H1 (cell line): ENCODE measurements around the gene TOR1B. TPM values are rescaled to one million over a fixed set of nuclear protein-coding genes. Genes with fewer than 3 reads are reported as not detected.

Experiments used
- CTCF ChIA-PET: fragments of 300-600 bp; sonication (Branson Sonifier 250); formaldehyde crosslinking; loops from one replicate; lab custom pipeline; 2021; ENCODE audit not compliant: partially characterized antibody; lab: Charles Lee
- POLR2A ChIA-PET: fragments of 300-600 bp; sonication (Branson Sonifier 250); formaldehyde crosslinking; loops from one replicate; lab custom pipeline; 2021; ENCODE audit warnings: inconsistent platforms; ENCODE audit not compliant: partially characterized antibody; lab: Charles Lee
- DNase-seq, 2 experiments: peaks; one replicate each; pipeline versions ENCODE4 v3.0.0 to v3.0.0-alpha.2; 2010 to 2022; ENCODE audit warnings: low spot score in 2 of 2, low read depth in 1 of 2, mixed read lengths in 1 of 2
- FAIRE-seq: peaks from 2 replicates; lab custom pipeline; 2011; peaks lifted over from hg19 to GRCh38; lab: Jason Lieb, UNC
- H2AFZ ChIP-seq: 2 replicates; pipeline ENCODE4 v1.8.1; 2012; ENCODE audit warnings: low read length, inconsistent platforms
- H2AK5ac ChIP-seq: 2 replicates; pipeline ENCODE4 v1.6.1; 2013; ENCODE audit warnings: low read depth, low read length
- H2BK120ac ChIP-seq: replicated peaks from 2 replicates; pipeline ENCODE3; 2013; ENCODE audit warnings: low read depth, low read length, inconsistent platforms
- H2BK12ac ChIP-seq: 2 replicates; pipeline ENCODE4 v1.6.1; 2013; ENCODE audit warnings: low read depth, low read length
- H2BK15ac ChIP-seq: 2 replicates; pipeline ENCODE4 v1.6.1; 2013; ENCODE audit warnings: low read length
- H2BK20ac ChIP-seq: 2 replicates; pipeline ENCODE4 v1.6.1; 2013; ENCODE audit warnings: low read length
- H2BK5ac ChIP-seq: 2 replicates; pipeline ENCODE4 v1.6.1; 2013; ENCODE audit warnings: low read depth, low read length
- H3K14ac ChIP-seq: 2 replicates; pipeline ENCODE4 v1.6.1; 2013; ENCODE audit warnings: inconsistent platforms; ENCODE audit not compliant: insufficient read length
- H3K18ac ChIP-seq: 2 replicates; pipeline ENCODE4 v1.6.1; 2013; ENCODE audit warnings: low read length; ENCODE audit errors: extremely low read depth
- H3K23ac ChIP-seq: 2 replicates; pipeline ENCODE4 v1.6.1; 2013; ENCODE audit warnings: inconsistent platforms; ENCODE audit not compliant: insufficient read length
- H3K23me2 ChIP-seq: 2 replicates; pipeline ENCODE4 v1.6.1; 2013; ENCODE audit warnings: low read depth, low read length
- H3K27ac ChIP-seq: 2 replicates; pipeline ENCODE4 v1.6.1; 2011; ENCODE audit warnings: low read depth, low read length, inconsistent platforms
- H3K27me3 ChIP-seq, 4 experiments: replicated peaks in 1 of 4; 1 replicate in 1 of 4; 2 replicates in 3 of 4; pipeline versions ENCODE4 v1.6.1 to v1.8.1; 2011 to 2013; ENCODE audit warnings: low read length in 3 of 4, mild to moderate bottlenecking in 3 of 4, inconsistent platforms in 2 of 4, mixed read lengths in 2 of 4, moderate library complexity in 1 of 4; ENCODE audit not compliant: control insufficient read depth in 3 of 4, insufficient read depth in 3 of 4; ENCODE audit errors: extremely low read depth in 1 of 4
- H3K36me3 ChIP-seq, 4 experiments: 2 replicates each; pipeline versions ENCODE4 v1.6.1 to v1.8.1; 2011 to 2013; ENCODE audit warnings: mild to moderate bottlenecking in 4 of 4, low read length in 3 of 4, moderate library complexity in 2 of 4, control low read depth in 1 of 4, inconsistent platforms in 1 of 4; ENCODE audit not compliant: insufficient read depth in 4 of 4, control insufficient read depth in 2 of 4
- H3K4ac ChIP-seq: replicated peaks from 2 replicates; pipeline ENCODE3; 2013; ENCODE audit warnings: low read length, low read depth, mixed read lengths, inconsistent platforms; ENCODE audit not compliant: insufficient read length
- H3K4me1 ChIP-seq, 4 experiments: replicated peaks in 1 of 4; 1 replicate in 1 of 4; 2 replicates in 3 of 4; pipeline versions ENCODE4 v1.6.1 to v1.8.1; 2011 to 2013; ENCODE audit warnings: low read length in 3 of 4, inconsistent platforms in 2 of 4, mixed read lengths in 1 of 4; ENCODE audit not compliant: insufficient read depth in 4 of 4, control insufficient read depth in 3 of 4
- H3K4me2 ChIP-seq, 2 experiments: 2 replicates each; pipeline versions ENCODE4 v1.6.1 to v1.8.1; 2011 to 2013; ENCODE audit warnings: low read depth in 2 of 2, low read length in 2 of 2, control low read depth in 1 of 2, inconsistent platforms in 1 of 2, mild to moderate bottlenecking in 1 of 2; ENCODE audit not compliant: insufficient read depth in 1 of 2
- H3K4me3 ChIP-seq, 4 experiments: fragments of 200-600, 300-600 bp in 1 of 4; sonication (generic), shearing (Covaris generic), sonication (Bioruptor Twin) in 1 of 4; 2 replicates each; pipeline versions ENCODE4 v1.5.1 to v1.8.1; 2011 to 2016; ENCODE audit warnings: low read length in 4 of 4, low read depth in 3 of 4, control low read depth in 2 of 4, inconsistent platforms in 2 of 4, mild to moderate bottlenecking in 2 of 4, mixed read lengths in 1 of 4, moderate library complexity in 1 of 4; ENCODE audit not compliant: insufficient read depth in 2 of 4; ENCODE audit errors: extremely low read depth in 1 of 4
- H3K56ac ChIP-seq: replicated peaks from 2 replicates; pipeline ENCODE3; 2013; ENCODE audit warnings: low read depth, mild to moderate bottlenecking, mixed read lengths, low read length, inconsistent platforms; ENCODE audit not compliant: insufficient read length
- H3K79me1 ChIP-seq: 2 replicates; pipeline ENCODE4 v1.6.1; 2013; ENCODE audit warnings: low read depth, low read length, control low read depth
- H3K79me2 ChIP-seq, 2 experiments: 2 replicates each; pipeline versions ENCODE4 v1.6.1 to v1.8.1; 2012 to 2013; ENCODE audit warnings: low read length in 2 of 2, mild to moderate bottlenecking in 2 of 2, inconsistent platforms in 1 of 2; ENCODE audit not compliant: insufficient read depth in 2 of 2, control insufficient read depth in 1 of 2
- H3K9ac ChIP-seq, 4 experiments: replicated peaks in 1 of 4; 1 replicate in 1 of 4; 2 replicates in 3 of 4; pipeline versions ENCODE4 v1.6.1 to v1.8.1; 2011 to 2013; ENCODE audit warnings: low read depth in 3 of 4, low read length in 3 of 4, control low read depth in 2 of 4, mild to moderate bottlenecking in 2 of 4, moderate library complexity in 2 of 4, inconsistent platforms in 1 of 4; ENCODE audit errors: extremely low read depth in 1 of 4
- H3K9me3 ChIP-seq, 2 experiments: 2 replicates each; pipeline versions ENCODE4 v1.6.1 to v1.8.1; 2012 to 2013; ENCODE audit warnings: mild to moderate bottlenecking in 2 of 2, moderate library complexity in 2 of 2, control low read depth in 1 of 2, inconsistent platforms in 1 of 2, low read depth in 1 of 2, low read length in 1 of 2, mixed read lengths in 1 of 2; ENCODE audit not compliant: insufficient read depth in 2 of 2
- H4K20me1 ChIP-seq, 2 experiments: replicated peaks in 1 of 2; 2 replicates each; pipeline versions ENCODE3 to v1.8.1; 2011 to 2013; ENCODE audit warnings: inconsistent platforms in 2 of 2, low read length in 2 of 2, mild to moderate bottlenecking in 1 of 2; ENCODE audit not compliant: insufficient read depth in 2 of 2, control insufficient read depth in 1 of 2
- H4K5ac ChIP-seq: 2 replicates; pipeline ENCODE4 v1.6.1; 2013; ENCODE audit warnings: low read length, low read depth, mixed read lengths, inconsistent platforms; ENCODE audit not compliant: insufficient read length
- H4K8ac ChIP-seq: 2 replicates; pipeline ENCODE4 v1.8.0; 2013; ENCODE audit warnings: mild to moderate bottlenecking, moderate library complexity, low read length, inconsistent platforms; ENCODE audit not compliant: insufficient read depth; ENCODE audit errors: extremely low read depth
- H4K91ac ChIP-seq: replicated peaks from 2 replicates; pipeline ENCODE3; 2013; ENCODE audit warnings: low read length, mixed read lengths, inconsistent platforms; ENCODE audit not compliant: insufficient read length
- ATF2 ChIP-seq: IDR thresholded peaks from 2 replicates; pipeline ENCODE4 v1.6.1; 2012; ENCODE audit warnings: low read length, inconsistent platforms
- BCL11A ChIP-seq, 2 experiments: IDR thresholded peaks; one replicate each; pipeline ENCODE4 v1.6.1; 2011; ENCODE audit warnings: low read depth in 2 of 2, low read length in 2 of 2, mild to moderate bottlenecking in 2 of 2
- BRCA1 ChIP-seq: IDR thresholded peaks from 2 replicates; pipeline ENCODE4 v1.6.1; 2012; ENCODE audit warnings: low read depth, low read length, improper control_type of control experiment
- CBX5 ChIP-seq: fragments of 300-800, 300-1000 bp; sonication (generic); IDR thresholded peaks from 2 replicates; pipeline ENCODE4 v1.7.1; 2016; ENCODE audit warnings: antibody characterized with exemption, low read length, low read depth
- CHD2 ChIP-seq: IDR thresholded peaks from 2 replicates; pipeline ENCODE4 v1.6.1; 2012; ENCODE audit warnings: low read length, improper control_type of control experiment
- EGR1 ChIP-seq: IDR thresholded peaks from 2 replicates; pipeline ENCODE4 v1.6.1; 2011; ENCODE audit warnings: low read depth, low read length, borderline replicate concordance
- EP300 ChIP-seq, 2 experiments: IDR thresholded peaks; 1 replicate in 1 of 2; 2 replicates in 1 of 2; pipeline ENCODE4 v1.6.1; 2011 to 2012; ENCODE audit warnings: low read depth in 2 of 2, low read length in 2 of 2, mild to moderate bottlenecking in 2 of 2, borderline replicate concordance in 1 of 2, inconsistent platforms in 1 of 2, moderate library complexity in 1 of 2
- RNF2 ChIP-seq: fragments of 200-900, 300-1000 bp; sonication (generic); IDR thresholded peaks from 2 replicates; pipeline ENCODE4 v1.7.1; 2016; ENCODE audit warnings: borderline replicate concordance, low read depth, mild to moderate bottlenecking, antibody characterized with exemption, low read length; ENCODE audit not compliant: poor library complexity, severe bottlenecking; ENCODE audit errors: missing control alignments
- SIRT6 ChIP-seq: IDR thresholded peaks from one replicate; pipeline ENCODE4 v1.7.1; 2012; ENCODE audit warnings: low read length, inconsistent platforms
- WGBS, 2 experiments: shearing (Covaris generic) in 1 of 2; methylation state at CpG; one replicate each; pipeline versions ENCODE4 v1.1.6 to v1.1.7; 2013 to 2015; ENCODE audit warnings: low lambda C conversion rate in 2 of 2, mixed read lengths in 2 of 2, inconsistent platforms in 1 of 2, low coverage in 1 of 2, missing lambda C conversion rate in 1 of 2; ENCODE audit not compliant: insufficient replicate concordance in 2 of 2, insufficient coverage in 1 of 2, insufficient read length in 1 of 2; ENCODE audit errors: extremely low coverage in 1 of 2, missing lambda C conversion rate in 1 of 2; 5-methylcytosine and 5-hydroxymethylcytosine counted together
- polyA plus RNA-seq, 7 experiments: library from polyadenylated mRNA; depleted of rRNA in 3 of 7; stranded (reverse) in 5 of 7; unstranded in 2 of 7; fragments of >200 nt in 5 of 7; fragments of 200-250 nt in 2 of 7; gene quantifications; 1 replicate in 5 of 7; 2 replicates in 1 of 7; 4 replicates in 1 of 7; pipeline versions ENCODE4 v1.2.1 to v1.2.3, GENCODE V29; 2011 to 2013; ENCODE audit warnings: missing spikeins in 2 of 7, mixed read lengths in 2 of 7
- total RNA-seq: library from RNA; stranded (reverse); fragmentation: NEBNext Ultra II Directional; extraction: Animal tissue kit (Norgen Biotek cat#: 25700); gene quantifications from 2 replicates; pipeline ENCODE4 v1.2.1, GENCODE V29; 2021

The TOR1B gene
- total and polyA plus RNA-seq, 2 of the 8 experiments (the other 6 are each of a cell fraction or from before 2014, with no cell fraction given): 11.4 to 17.4 TPM

- no peak overlapping the region for H3K56ac ChIP-seq
- no peak overlapping the region for H3K4ac ChIP-seq
- H2AK5ac ChIP-seq: no peak overlapping the region
- no peak overlapping the region for H3K9ac ChIP-seq
- no peak overlapping the region for H2BK20ac ChIP-seq
- no peak overlapping the region for H3K23ac ChIP-seq
- H3K27ac ChIP-seq: no peak overlapping the region
- H3K79me1 ChIP-seq: no peaks in the 10 kb centered on the region
- no peak for DNase-seq
- H4K91ac ChIP-seq: no peak overlapping the region
- no peak overlapping the region for H2BK5ac ChIP-seq
- H2BK15ac ChIP-seq: no peak overlapping the region
- H3K18ac ChIP-seq: no peak overlapping the region
- no peak overlapping the region for H4K8ac ChIP-seq
- H3K36me3 ChIP-seq: no peaks in the 10 kb centered on the region
- H3K27me3 ChIP-seq: no peaks in the 10 kb centered on the region
- H3K79me2 ChIP-seq: no peaks in the 10 kb centered on the region
- H3K14ac ChIP-seq: no peak overlapping the region
- POLR2A ChIA-PET: interaction anchor here (0.7 to 1.3 kb wide), 3 partner anchors 38 to 140 kb away, joined by 3 to 4 read pairs (median 3); no protein-coding TSS in a partner anchor
- 0 out of 2 replicates have a peak overlapping the region, but pooled peaks have one; percentile 64 for H2AFZ ChIP-seq
- no peaks in the 10 kb centered on the region for H4K20me1 ChIP-seq
- CTCF ChIA-PET: interaction anchor here (0.8 to 12.8 kb wide), 7 partner anchors 8 to 79 kb away, joined by 3 to 250 read pairs (median 5); no protein-coding TSS in a partner anchor
- 81% methylated on average over 8 of the region's 8 CpGs; no CpG with 5 or more reads in 1 of the 2 experiments for WGBS, 2 experiments
- no peaks in the 10 kb centered on the region for H3K23me2 ChIP-seq
- H2BK12ac ChIP-seq: no peak overlapping the region
- no peak overlapping the region for H2BK120ac ChIP-seq
- FAIRE-seq: no peak
- H3K4me3 ChIP-seq: no peak overlapping the region
- no peak overlapping the region for H3K4me2 ChIP-seq
- peaks cover 0 to 3% (median 0%) of the 10 kb centered on the region in 4 experiments; a peak in 3 of 7 replicates for H3K4me1 ChIP-seq
- no peaks in the 10 kb centered on the region for H3K9me3 ChIP-seq
- H4K5ac ChIP-seq: no peak overlapping the region
- no peak for TF ChIP-seq ATF2
- TF ChIP-seq SIRT6: no peak
- no peak for TF ChIP-seq BRCA1
- no peak for TF ChIP-seq RNF2
- no peak for TF ChIP-seq EGR1
- TF ChIP-seq BCL11A (IDR thresholded peaks at IDR 0.05; ENCODE audit: low read depth in 2 of 2, low read length in 2 of 2): no peak
- TF ChIP-seq EP300 (IDR thresholded peaks at IDR 0.05; ENCODE audit: borderline replicate concordance in 1 of 2, low read depth in 2 of 2, low read length in 2 of 2): no peak
- TF ChIP-seq CHD2: no peak
- no peak for TF ChIP-seq CBX5
Observed at GRCh38 chr9:129776566-129776937, 26.4 kb upstream of the TOR1B start.
